Neural progenitor cell (in vitro differentiated cells): ENCODE data around the gene PARN. TPM values are rescaled to one million over a fixed set of nuclear protein-coding genes. Genes with fewer than 3 reads are reported as not detected.

Source experiments
- DNase-seq: peaks from one replicate; pipeline ENCODE4 v3.0.0-alpha.2; 2016; ENCODE audit warnings: low spot score
- H2AFZ ChIP-seq: fragments of 200-600 bp; sonication (generic); replicated peaks from 2 replicates; pipeline ENCODE4 v1.6.1; 2016; ENCODE audit warnings: antibody characterized with exemption
- H3F3A ChIP-seq: fragments of 200-600 bp; sonication (generic); 2 replicates; pipeline ENCODE4 v1.6.1; 2016; ENCODE audit warnings: antibody characterized with exemption, low read depth
- H3K27ac ChIP-seq: fragments of 200-600 bp; sonication (generic); 2 replicates; pipeline ENCODE4 v1.5.1; 2016; ENCODE audit warnings: mild to moderate bottlenecking
- H3K27me3 ChIP-seq: fragments of 200-600 bp; sonication (generic); 2 replicates; pipeline ENCODE4 v1.6.1; 2016; ENCODE audit warnings: mild to moderate bottlenecking, moderate library complexity
- H3K36me3 ChIP-seq: fragments of 200-600 bp; sonication (generic); 2 replicates; pipeline ENCODE4 v1.5.1; 2016
- H3K4me1 ChIP-seq: fragments of 200-600 bp; sonication (generic); 2 replicates; pipeline ENCODE4 v1.6.1; 2016; ENCODE audit warnings: mixed run types
- H3K4me2 ChIP-seq: fragments of 200-600 bp; sonication (generic); 2 replicates; pipeline ENCODE4 v1.6.1; 2016
- H3K4me3 ChIP-seq: fragments of 200-600 bp; sonication (generic); 2 replicates; pipeline ENCODE4 v1.5.1; 2016
- H3K79me2 ChIP-seq: fragments of 200-600 bp; sonication (generic); 2 replicates; pipeline ENCODE4 v1.6.1; 2016; ENCODE audit warnings: low read depth
- H3K9ac ChIP-seq: fragments of 200-600 bp; sonication (generic); 2 replicates; pipeline ENCODE4 v1.6.1; 2016
- H3K9me3 ChIP-seq: fragments of 200-600 bp; sonication (generic); 2 replicates; pipeline ENCODE4 v1.5.1; 2016; ENCODE audit warnings: low read depth
- H4K20me1 ChIP-seq: fragments of 200-600 bp; sonication (generic); 2 replicates; pipeline ENCODE4 v1.6.1; 2016; ENCODE audit warnings: low read depth
- H3K27ac Mint-ChIP-seq: 3 replicates; pipeline ENCODE4 v1.8.0; 2021; ENCODE audit warnings: mixed read lengths
- H3K27me3 Mint-ChIP-seq: 2 replicates; pipeline ENCODE4 v1.8.0; 2022; ENCODE audit warnings: low read depth, mild to moderate bottlenecking, inconsistent platforms, moderate library complexity, mixed read lengths; ENCODE audit not compliant: insufficient read depth
- H3K36me3 Mint-ChIP-seq: 3 replicates; pipeline ENCODE4 v1.8.0; 2021; ENCODE audit warnings: mixed read lengths
- H3K4me1 Mint-ChIP-seq: 3 replicates; pipeline ENCODE4 v1.8.0; 2021; ENCODE audit warnings: mixed read lengths
- H3K4me3 Mint-ChIP-seq: 3 replicates; pipeline ENCODE4 v1.8.0; 2021; ENCODE audit warnings: mild to moderate bottlenecking, moderate library complexity, mixed read lengths
- H3K9me3 Mint-ChIP-seq: 3 replicates; pipeline ENCODE4 v1.8.0; 2020; ENCODE audit warnings: mixed read lengths
- EZH2 ChIP-seq: fragments of 200-600 bp; sonication (generic); IDR thresholded peaks from 2 replicates; pipeline ENCODE4 v1.6.1; 2017; ENCODE audit warnings: antibody characterized with exemption, mild to moderate bottlenecking, moderate library complexity
- EZH2phosphoT487 ChIP-seq: fragments of 200-600 bp; sonication (generic); IDR thresholded peaks from 2 replicates; pipeline ENCODE4 v1.6.1; 2017; ENCODE audit warnings: antibody characterized with exemption
- total RNA-seq: library from RNA; depleted of rRNA; stranded (reverse); fragments of >200 nt; gene quantifications from 2 replicates; pipeline ENCODE4 v1.2.3, GENCODE V29; 2015; ENCODE audit warnings: low replicate concordance
- TF ChIP-seq, protein P1 (sequence below): fragments of 200-600 bp; sonication (generic); IDR thresholded peaks from 2 replicates; pipeline ENCODE4 v1.5.1; 2017; ENCODE audit warnings: antibody characterized with exemption, mild to moderate bottlenecking

Gene PARN
- total RNA-seq, 1 donor from 2014 or later: 53.5 TPM

DNA sequence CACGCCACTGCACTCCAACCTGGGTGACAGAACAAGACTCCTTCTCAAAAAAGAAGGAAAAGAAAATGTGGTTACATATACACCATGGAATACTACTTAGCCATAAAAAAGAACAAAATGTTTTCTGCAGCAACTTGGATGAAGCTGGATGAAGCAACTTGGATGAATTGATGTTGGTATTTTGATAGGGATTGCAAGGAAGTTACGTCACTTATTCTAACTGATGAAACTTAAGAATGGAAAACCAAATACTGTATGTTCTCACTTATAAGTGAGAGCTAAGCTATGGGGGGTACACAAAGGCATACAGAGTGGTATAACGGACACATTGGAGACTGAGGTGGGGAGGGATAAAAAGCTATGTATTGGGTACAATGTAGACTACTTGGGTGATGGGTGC lies 46.6 kb upstream of the PARN start:
- no peak overlapping the region for H2AFZ ChIP-seq
- H3F3A ChIP-seq: no peaks in the 10 kb centered on the region
- no peak overlapping the region for H3K9ac ChIP-seq
- no peaks in the 10 kb centered on the region for H3K27me3 ChIP-seq
- no peaks in the 10 kb centered on the region for H3K36me3 Mint-ChIP-seq
- DNase-seq: no peak
- H3K27ac Mint-ChIP-seq: no peak overlapping the region
- H3K4me1 ChIP-seq: no peaks in the 10 kb centered on the region
- H3K4me3 ChIP-seq: no peak overlapping the region
- no peak overlapping the region for H3K4me3 Mint-ChIP-seq
- no peaks in the 10 kb centered on the region for H3K4me1 Mint-ChIP-seq
- no peaks in the 10 kb centered on the region for H4K20me1 ChIP-seq
- H3K27ac ChIP-seq: no peak overlapping the region
- no peaks in the 10 kb centered on the region for H3K79me2 ChIP-seq
- peaks cover 3% of the 10 kb centered on the region for H3K9me3 Mint-ChIP-seq
- H3K4me2 ChIP-seq: no peak overlapping the region
- H3K27me3 Mint-ChIP-seq: no peaks in the 10 kb centered on the region
- no peaks in the 10 kb centered on the region for H3K9me3 ChIP-seq
- TF ChIP-seq, protein P1, sequence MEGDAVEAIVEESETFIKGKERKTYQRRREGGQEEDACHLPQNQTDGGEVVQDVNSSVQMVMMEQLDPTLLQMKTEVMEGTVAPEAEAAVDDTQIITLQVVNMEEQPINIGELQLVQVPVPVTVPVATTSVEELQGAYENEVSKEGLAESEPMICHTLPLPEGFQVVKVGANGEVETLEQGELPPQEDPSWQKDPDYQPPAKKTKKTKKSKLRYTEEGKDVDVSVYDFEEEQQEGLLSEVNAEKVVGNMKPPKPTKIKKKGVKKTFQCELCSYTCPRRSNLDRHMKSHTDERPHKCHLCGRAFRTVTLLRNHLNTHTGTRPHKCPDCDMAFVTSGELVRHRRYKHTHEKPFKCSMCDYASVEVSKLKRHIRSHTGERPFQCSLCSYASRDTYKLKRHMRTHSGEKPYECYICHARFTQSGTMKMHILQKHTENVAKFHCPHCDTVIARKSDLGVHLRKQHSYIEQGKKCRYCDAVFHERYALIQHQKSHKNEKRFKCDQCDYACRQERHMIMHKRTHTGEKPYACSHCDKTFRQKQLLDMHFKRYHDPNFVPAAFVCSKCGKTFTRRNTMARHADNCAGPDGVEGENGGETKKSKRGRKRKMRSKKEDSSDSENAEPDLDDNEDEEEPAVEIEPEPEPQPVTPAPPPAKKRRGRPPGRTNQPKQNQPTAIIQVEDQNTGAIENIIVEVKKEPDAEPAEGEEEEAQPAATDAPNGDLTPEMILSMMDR: no peak
- TF ChIP-seq EZH2 (no peak), EZH2phosphoT487 (no peak)
- no peaks in the 10 kb centered on the region for H3K36me3 ChIP-seq

DNA sequence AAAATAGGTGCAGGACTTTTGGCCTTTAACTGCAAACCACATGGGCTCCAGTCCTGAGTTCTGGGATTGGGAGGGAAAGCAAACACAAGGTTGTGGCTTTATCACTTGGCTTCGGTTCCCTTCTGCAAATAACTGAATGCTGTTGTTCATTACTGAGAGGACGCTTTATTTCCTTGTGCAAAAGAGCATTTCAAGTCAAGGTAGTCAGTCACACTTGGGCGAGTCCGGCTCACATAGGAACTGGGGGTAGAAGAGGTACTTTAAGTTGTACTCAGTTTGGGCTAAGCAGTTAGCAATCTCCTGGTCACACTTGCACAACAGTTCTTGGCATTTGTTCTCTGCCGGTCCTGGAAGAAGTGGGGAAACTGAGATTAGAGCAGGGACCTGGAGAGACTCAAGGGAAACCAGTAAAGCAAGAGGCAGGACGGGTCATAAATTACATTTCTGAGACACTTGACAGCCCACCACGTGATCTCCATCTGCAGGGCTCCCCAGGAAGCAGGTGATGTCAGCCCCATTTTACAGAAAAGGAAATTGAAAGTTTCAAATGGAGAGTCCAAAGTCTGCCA lies 42.4 kb upstream of the PARN start:
- Histone ChIP-seq H3K9me3 (no peaks in the 10 kb centered on the region), H3K27ac (no peak overlapping the region), H3K4me1 (no peaks in the 10 kb centered on the region), H4K20me1 (peaks cover 4% of the 10 kb centered on the region), H2AFZ (no peak overlapping the region), H3K9ac (no peak overlapping the region), H3K79me2 (no peaks in the 10 kb centered on the region), H3K36me3 (no peaks in the 10 kb centered on the region), H3K4me2 (no peak overlapping the region), H3F3A (no peaks in the 10 kb centered on the region), H3K4me3 (no peak overlapping the region), H3K27me3 (no peaks in the 10 kb centered on the region)
- Mint-ChIP-seq H3K9me3 (peaks cover 3% of the 10 kb centered on the region), H3K4me1 (no peaks in the 10 kb centered on the region), H3K4me3 (no peak overlapping the region), H3K36me3 (peaks cover 6% of the 10 kb centered on the region), H3K27ac (no peak overlapping the region), H3K27me3 (no peaks in the 10 kb centered on the region)
- DNase-seq: no peak
- TF ChIP-seq, protein P1: no peak
- no peak for TF ChIP-seq EZH2phosphoT487
- TF ChIP-seq EZH2: no peak

DNA sequence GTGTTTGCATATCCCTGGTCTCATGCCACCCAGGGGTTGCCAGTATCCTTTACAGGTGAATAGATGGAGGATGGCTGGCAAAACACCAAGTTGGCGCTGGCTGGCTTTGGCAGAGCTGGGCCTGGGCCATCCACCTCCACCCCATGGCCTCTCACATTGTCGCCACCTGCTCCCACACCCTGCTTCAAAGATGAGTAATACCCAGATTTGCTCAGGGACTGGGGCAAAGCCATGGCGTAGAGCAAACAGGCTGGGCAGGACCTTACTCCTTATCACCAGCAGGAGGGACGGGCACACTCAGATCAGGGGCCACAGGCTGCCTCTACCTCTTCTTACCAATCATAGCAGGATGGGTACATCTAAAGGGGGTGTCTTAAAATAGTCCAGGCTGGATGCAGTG lies 39.7 kb upstream of the PARN start:
- H3K27ac ChIP-seq: no peak overlapping the region
- Mint-ChIP-seq H3K4me3 (no peak overlapping the region), H3K27ac (no peak overlapping the region), H3K27me3 (no peaks in the 10 kb centered on the region), H3K4me1 (no peaks in the 10 kb centered on the region), H3K36me3 (peaks cover 24% of the 10 kb centered on the region), H3K9me3 (no peaks in the 10 kb centered on the region)
- TF ChIP-seq EZH2 (no peak), EZH2phosphoT487 (no peak)
- TF ChIP-seq, protein P1: no peak
- H3F3A ChIP-seq: no peaks in the 10 kb centered on the region
- H3K9ac ChIP-seq: no peak overlapping the region
- peaks cover 4% of the 10 kb centered on the region for H4K20me1 ChIP-seq
- no peaks in the 10 kb centered on the region for H3K36me3 ChIP-seq
- H3K4me2 ChIP-seq: no peak overlapping the region
- no peaks in the 10 kb centered on the region for H3K79me2 ChIP-seq
- no peaks in the 10 kb centered on the region for H3K27me3 ChIP-seq
- no peak overlapping the region for H2AFZ ChIP-seq
- H3K9me3 ChIP-seq: no peaks in the 10 kb centered on the region
- no peaks in the 10 kb centered on the region for H3K4me1 ChIP-seq
- no peak overlapping the region for H3K4me3 ChIP-seq
- no peak for DNase-seq
